Karpas-422 (cell line): Measurements from ENCODE around the gene KCNS1. TPM values are rescaled to one million over a fixed set of nuclear protein-coding genes. Genes with fewer than 3 reads are reported as not detected.
"Not testable (repeated sequence)": the region's sequence is repeated elsewhere in the genome, so short reads cannot be mapped to it uniquely, and the experiment has no call there.

ENCODE experiments used
- DNase-seq: peaks from one replicate; pipeline ENCODE4 v3.0.0-alpha.2; 2015
- H2AFZ ChIP-seq: fragments of 200-600 bp; sonication (generic); 2 replicates; pipeline ENCODE4 v1.6.1; 2014; ENCODE audit warnings: antibody characterized with exemption, low read length, mixed read lengths
- H3K27ac ChIP-seq: fragments of 200-600 bp; sonication (generic); 2 replicates; pipeline ENCODE4 v1.5.1; 2014; ENCODE audit warnings: mild to moderate bottlenecking, low read length, moderate library complexity
- H3K27me3 ChIP-seq: fragments of 200-600 bp; sonication (generic); 2 replicates; pipeline ENCODE4 v1.6.1; 2014; ENCODE audit warnings: low read length, mixed read lengths
- H3K36me3 ChIP-seq: fragments of 200-600 bp; sonication (generic); 2 replicates; pipeline ENCODE4 v1.6.1; 2014; ENCODE audit warnings: low read length, mixed read lengths; ENCODE audit not compliant: insufficient read depth
- H3K4me1 ChIP-seq: fragments of 200-600 bp; sonication (generic); 2 replicates; pipeline ENCODE4 v1.6.1; 2014; ENCODE audit warnings: mild to moderate bottlenecking, low read length, mixed read lengths
- H3K4me2 ChIP-seq: fragments of 200-600 bp; sonication (generic); 2 replicates; pipeline ENCODE4 v1.6.1; 2014; ENCODE audit warnings: low read length, low read depth, mild to moderate bottlenecking; ENCODE audit not compliant: poor library complexity, severe bottlenecking
- H3K4me3 ChIP-seq: fragments of 200-600 bp; sonication (generic); 2 replicates; pipeline ENCODE4 v1.5.1; 2014; ENCODE audit warnings: mild to moderate bottlenecking, antibody characterized with exemption, low read length, mixed read lengths
- H3K79me2 ChIP-seq: fragments of 200-600 bp; sonication (generic); 2 replicates; pipeline ENCODE4 v1.6.1; 2014; ENCODE audit warnings: mild to moderate bottlenecking, low read length, mixed read lengths
- H3K9ac ChIP-seq: fragments of 200-600 bp; sonication (generic); 2 replicates; pipeline ENCODE4 v1.6.0; 2014; ENCODE audit warnings: low read length
- H3K9me2 ChIP-seq: fragments of 200-600 bp; sonication (generic), shearing (Covaris generic); replicated peaks from 2 replicates; pipeline ENCODE4 v1.6.0; 2014; ENCODE audit warnings: mild to moderate bottlenecking, low read length, moderate library complexity; ENCODE audit not compliant: insufficient read depth
- H3K9me3 ChIP-seq: fragments of 300-700, 200-600 bp; sonication (generic); 2 replicates; pipeline ENCODE4 v1.6.1; 2014; ENCODE audit warnings: low read length, mixed read lengths
- H4K20me1 ChIP-seq: fragments of 200-600 bp; sonication (generic); 2 replicates; pipeline ENCODE4 v1.6.1; 2014; ENCODE audit warnings: mild to moderate bottlenecking, antibody characterized with exemption, low read length, low read depth; ENCODE audit not compliant: insufficient read depth
- total RNA-seq: library from RNA; depleted of rRNA; stranded (reverse); fragments of >200 nt; shearing (Covaris generic); gene quantifications from 2 replicates; pipeline ENCODE4 v1.2.3, GENCODE V29; 2014; ENCODE audit warnings: low replicate concordance; rRNA removed

KCNS1 gene, protein sequence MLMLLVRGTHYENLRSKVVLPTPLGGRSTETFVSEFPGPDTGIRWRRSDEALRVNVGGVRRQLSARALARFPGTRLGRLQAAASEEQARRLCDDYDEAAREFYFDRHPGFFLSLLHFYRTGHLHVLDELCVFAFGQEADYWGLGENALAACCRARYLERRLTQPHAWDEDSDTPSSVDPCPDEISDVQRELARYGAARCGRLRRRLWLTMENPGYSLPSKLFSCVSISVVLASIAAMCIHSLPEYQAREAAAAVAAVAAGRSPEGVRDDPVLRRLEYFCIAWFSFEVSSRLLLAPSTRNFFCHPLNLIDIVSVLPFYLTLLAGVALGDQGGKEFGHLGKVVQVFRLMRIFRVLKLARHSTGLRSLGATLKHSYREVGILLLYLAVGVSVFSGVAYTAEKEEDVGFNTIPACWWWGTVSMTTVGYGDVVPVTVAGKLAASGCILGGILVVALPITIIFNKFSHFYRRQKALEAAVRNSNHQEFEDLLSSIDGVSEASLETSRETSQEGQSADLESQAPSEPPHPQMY
- not detected in 2 replicates for total RNA-seq

DNA sequence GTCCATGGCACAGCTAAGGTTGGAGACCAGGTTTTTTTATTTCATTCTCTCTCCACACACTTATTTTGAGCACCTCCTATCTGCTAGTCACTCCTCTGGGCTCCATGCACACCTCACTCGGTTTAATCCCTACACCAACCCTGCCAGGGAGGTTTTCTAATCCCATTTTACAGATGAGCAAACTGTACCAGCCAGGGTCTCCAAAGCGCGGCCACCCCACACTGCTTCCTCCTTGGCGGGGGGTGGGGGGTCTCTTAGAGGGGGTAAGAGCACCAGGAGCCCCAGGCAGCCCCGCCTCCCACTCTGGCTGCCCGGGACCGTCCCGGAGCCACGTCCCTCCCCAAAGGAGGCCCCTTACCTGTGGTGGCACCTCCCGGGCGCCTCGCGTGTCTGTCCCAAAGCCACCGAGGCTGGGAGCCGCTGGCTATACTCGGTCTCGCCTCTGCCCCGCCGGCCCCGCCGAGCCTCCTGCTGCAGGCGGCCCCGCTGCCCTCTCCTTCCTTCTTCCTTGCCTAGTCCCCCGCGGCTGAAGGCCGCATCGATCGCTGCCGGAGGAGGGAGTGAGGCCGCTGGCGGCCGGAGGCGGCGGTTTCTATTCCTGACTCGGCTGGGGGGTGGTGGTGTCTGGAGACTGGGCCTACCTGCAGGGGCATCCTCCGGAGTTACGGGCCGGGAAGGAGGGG, at the start of gene KCNS1:
KCNS1 (minus strand) TSS at position 565 of the 683 bp plus-strand sequence. CDS start 1,891 bp downstream, outside the sequence.
- H3K9me2 ChIP-seq, result no peaks in the 10 kb centered on the region
- no peak within 1 kb of the TSS for H3K27ac ChIP-seq
- H3K9me3 ChIP-seq, result no peaks in the 10 kb centered on the region
- H3K79me2 ChIP-seq, result no peaks in the 10 kb centered on the region
- H2AFZ ChIP-seq, result no peak within 1 kb of the TSS
- H3K4me2 ChIP-seq, result no peak within 1 kb of the TSS
- no peaks in the 10 kb centered on the region for H3K4me1 ChIP-seq
- no peaks in the 10 kb centered on the region for H3K36me3 ChIP-seq
- DNase-seq, result no peak
- H3K27me3 ChIP-seq, result no peaks in the 10 kb centered on the region
- H3K4me3 ChIP-seq, result no peak within 1 kb of the TSS
- H3K9ac ChIP-seq, result no peak within 1 kb of the TSS
- H4K20me1 ChIP-seq, result no peaks in the 10 kb centered on the region

DNA sequence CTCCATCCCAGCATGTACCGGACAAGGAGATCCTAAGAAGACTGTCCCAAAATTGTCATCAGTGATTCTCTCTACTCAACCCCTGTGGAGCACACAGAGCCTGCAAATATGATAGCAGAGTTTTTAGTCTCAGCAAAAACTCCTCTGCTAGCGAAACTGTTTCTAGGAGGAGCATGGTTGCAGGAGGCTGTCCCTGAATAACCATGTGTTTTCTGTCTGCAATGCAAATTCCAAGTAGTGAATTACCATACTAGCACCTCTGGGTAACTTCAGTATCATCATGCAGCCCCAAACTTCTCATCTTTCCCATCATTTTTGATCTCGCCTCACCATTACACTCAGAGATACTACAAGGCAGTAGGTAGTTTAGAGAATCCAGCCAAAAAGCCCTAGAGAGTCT, 48.1 kb upstream of the KCNS1 start:
- DNase-seq, result no peak

DNA sequence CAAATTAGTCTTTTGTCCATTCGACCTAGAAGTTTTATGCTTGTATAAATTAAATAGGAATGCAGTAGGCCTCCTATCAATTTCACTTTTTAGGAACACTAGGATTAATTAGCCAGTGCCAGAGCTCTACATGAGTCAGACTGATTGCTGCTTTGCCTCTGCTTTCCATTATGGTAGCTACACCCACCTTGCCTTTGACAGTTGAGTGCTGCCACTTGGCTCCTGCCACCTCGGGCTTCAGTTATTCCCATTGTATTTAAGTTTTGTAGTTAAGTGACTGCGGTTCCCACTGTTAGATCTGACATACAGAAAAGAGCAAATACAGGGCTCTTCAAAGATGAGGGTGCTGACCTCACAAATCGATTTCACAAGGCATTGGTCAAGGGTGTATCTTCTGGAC, 39.9 kb upstream of the KCNS1 start:
- no peak overlapping the region for H3K4me2 ChIP-seq
- H3K27me3 ChIP-seq, result no peaks in the 10 kb centered on the region

More for the DNA sequence above, 48.1 kb upstream of the KCNS1 start:
- H3K4me2 ChIP-seq, result no peak overlapping the region
- no peak overlapping the region for H3K4me3 ChIP-seq
- no peak overlapping the region for H3K9ac ChIP-seq
- H3K4me1 ChIP-seq, result no peaks in the 10 kb centered on the region
- H3K36me3 ChIP-seq, result no peaks in the 10 kb centered on the region
- H3K27me3 ChIP-seq, result no peaks in the 10 kb centered on the region
- H3K9me3 ChIP-seq, result no peaks in the 10 kb centered on the region
- H4K20me1 ChIP-seq, result no peaks in the 10 kb centered on the region
- H3K27ac ChIP-seq, result no peak overlapping the region
- no peaks in the 10 kb centered on the region for H3K79me2 ChIP-seq
- no peaks in the 10 kb centered on the region for H3K9me2 ChIP-seq
- H2AFZ ChIP-seq, result no peak overlapping the region

DNA sequence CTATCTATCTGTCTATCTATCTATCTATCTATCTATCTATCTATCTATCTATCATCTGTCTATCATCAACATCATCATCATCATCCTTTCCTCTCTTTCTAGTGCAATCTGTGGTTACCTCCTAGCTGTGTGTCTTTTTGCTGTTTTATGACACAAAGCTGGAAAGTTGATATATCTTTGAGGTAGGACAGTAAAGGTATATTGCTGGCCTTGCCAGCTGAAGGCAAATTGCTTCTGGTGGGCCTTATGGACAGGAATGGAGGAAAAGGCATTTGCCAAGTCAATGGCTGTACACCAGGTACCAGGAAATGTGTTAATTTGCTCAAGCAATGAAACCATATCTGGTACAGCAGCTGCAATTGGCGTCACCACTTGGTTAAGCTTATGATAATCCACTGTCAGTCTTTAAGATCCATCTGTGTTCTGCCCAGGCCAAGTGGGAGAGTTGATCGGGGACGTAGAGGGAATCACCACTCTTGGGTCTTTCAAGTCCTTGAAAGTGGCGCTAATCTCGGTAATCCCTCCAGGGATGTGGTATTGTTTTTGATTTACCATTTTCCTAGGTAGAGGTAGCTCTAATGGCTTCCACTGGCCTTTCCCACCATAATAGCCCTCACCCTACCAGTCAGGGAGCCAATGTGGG, 38.9 kb upstream of the KCNS1 start:
- not testable (repeated sequence) for H3K27me3 ChIP-seq, H3K4me2 ChIP-seq, H3K79me2 ChIP-seq, H2AFZ ChIP-seq, H3K4me3 ChIP-seq, H3K9me3 ChIP-seq, H3K27ac ChIP-seq, H3K9ac ChIP-seq, H4K20me1 ChIP-seq, H3K36me3 ChIP-seq, DNase-seq, H3K9me2 ChIP-seq, H3K4me1 ChIP-seq

More for the DNA sequence above, 39.9 kb upstream of the KCNS1 start:
- Histone ChIP-seq H3K36me3 (no peaks in the 10 kb centered on the region), H3K9me2 (no peaks in the 10 kb centered on the region), H3K79me2 (no peaks in the 10 kb centered on the region), H2AFZ (no peak overlapping the region), H3K27ac (no peak overlapping the region), H3K4me1 (no peaks in the 10 kb centered on the region), H3K9me3 (no peaks in the 10 kb centered on the region), H3K9ac (no peak overlapping the region), H3K4me3 (no peak overlapping the region), H4K20me1 (no peaks in the 10 kb centered on the region)
- DNase-seq, result no peak

- Histone ChIP-seq H3K27ac (no peak overlapping the region), H2AFZ (peak overlapping the region; percentile 71; the same call in 1 of the 2 replicates), H4K20me1 (no peaks in the 10 kb centered on the region), H3K9me2 (no peaks in the 10 kb centered on the region), H3K27me3 (0 out of 2 replicates have a peak, but pooled peaks cover 2% of the 10 kb centered on the region), H3K9ac (no peak overlapping the region), H3K36me3 (no peaks in the 10 kb centered on the region), H3K79me2 (no peaks in the 10 kb centered on the region), H3K4me2 (no peak overlapping the region), H3K4me1 (no peaks in the 10 kb centered on the region), H3K4me3 (no peak overlapping the region), H3K9me3 (no peaks in the 10 kb centered on the region)
- peak; percentile 89 for DNase-seq
Measured at GRCh38 chr20:45138561-45139300, 37.8 kb upstream of the KCNS1 start.

DNA sequence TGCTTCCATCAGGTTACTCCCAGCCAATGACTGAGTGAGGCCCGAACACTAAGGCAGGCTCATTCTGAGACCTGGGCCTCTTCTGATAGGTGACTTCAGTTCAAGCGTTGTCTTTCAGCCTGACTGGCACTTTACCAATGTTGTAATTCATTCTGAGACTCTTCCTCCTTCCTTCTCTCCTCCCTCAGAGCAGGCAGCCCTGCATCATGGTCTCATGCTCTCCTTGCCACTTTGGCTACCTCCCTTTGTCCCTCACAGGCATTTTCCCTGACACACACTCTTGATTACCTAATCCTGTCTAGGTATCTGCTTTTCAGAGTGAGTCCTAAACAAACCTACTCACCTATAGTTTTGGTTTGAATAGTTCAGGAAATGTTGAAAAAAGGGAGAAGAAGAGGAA, 36.0 kb upstream of the KCNS1 start:
- H3K79me2 ChIP-seq, result no peaks in the 10 kb centered on the region
- H3K4me2 ChIP-seq, result no peak overlapping the region
- no peaks in the 10 kb centered on the region for H3K9me2 ChIP-seq
- no peaks in the 10 kb centered on the region for H4K20me1 ChIP-seq
- no peaks in the 10 kb centered on the region for H3K4me1 ChIP-seq
- no peak overlapping the region for H3K4me3 ChIP-seq
- H3K9ac ChIP-seq, result no peak overlapping the region
- H3K36me3 ChIP-seq, result no peaks in the 10 kb centered on the region
- H3K9me3 ChIP-seq, result no peaks in the 10 kb centered on the region
- H2AFZ ChIP-seq, result no peak overlapping the region
- H3K27me3 ChIP-seq, result 0 out of 2 replicates have a peak, but pooled peaks cover 2% of the 10 kb centered on the region
- DNase-seq, result no peak
- no peak overlapping the region for H3K27ac ChIP-seq

- no peaks in the 10 kb centered on the region for H3K36me3 ChIP-seq
- no peaks in the 10 kb centered on the region for H3K79me2 ChIP-seq
- DNase-seq, result no peak
- no peak overlapping the region for H2AFZ ChIP-seq
- H3K9ac ChIP-seq, result no peak overlapping the region
- 0 out of 2 replicates have a peak, but pooled peaks cover 2% of the 10 kb centered on the region for H3K27me3 ChIP-seq
- H3K4me2 ChIP-seq, result no peak overlapping the region
- H3K9me2 ChIP-seq, result no peaks in the 10 kb centered on the region
- no peak overlapping the region for H3K27ac ChIP-seq
- no peaks in the 10 kb centered on the region for H3K4me1 ChIP-seq
- no peaks in the 10 kb centered on the region for H3K9me3 ChIP-seq
- no peak overlapping the region for H3K4me3 ChIP-seq
- no peaks in the 10 kb centered on the region for H4K20me1 ChIP-seq
Measured at GRCh38 chr20:45128099-45128498, 27.2 kb upstream of the KCNS1 start.
